ENCODE data around the gene EXOG.

DNA sequence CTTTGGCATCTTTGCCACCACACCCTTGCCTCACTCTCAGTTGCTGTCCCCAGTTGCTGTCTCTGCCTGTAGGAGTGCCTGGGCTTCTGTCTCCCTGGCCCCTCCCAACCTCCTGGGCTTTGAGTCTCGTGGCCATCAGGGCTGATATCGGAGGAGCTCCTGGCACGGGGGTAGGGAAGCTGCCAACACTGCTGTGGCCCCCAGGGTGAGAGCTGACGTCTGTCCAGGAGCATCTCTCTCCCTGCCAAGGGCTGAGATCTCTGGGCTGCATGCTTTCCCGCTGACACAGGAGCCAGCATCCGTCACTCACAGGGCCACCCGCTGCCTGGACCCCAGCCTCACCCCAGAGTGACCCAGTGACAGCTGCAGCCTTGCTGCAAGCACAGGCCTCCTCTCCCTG is 47.4 kb downstream of the EXOG start:
- TF ChIP-seq CTCF (IDR thresholded peaks at IDR 0.05 in 8 of 11, conservative IDR thresholded peaks at IDR 0.05 in 3 of 11) (no peak), POLR2A (IDR thresholded peaks at IDR 0.05) (no peak)

All from spleen (tissue), 7 donors.